GM19372 (cell line): ENCODE results near the gene ZNF580.

Experiments used
- ATAC-seq: cut with Tn5 transposase; IDR thresholded peaks from one replicate; pipeline ENCODE4 v1.9.1; 2021; ENCODE audit warnings: mild to moderate bottlenecking, low read depth, moderate library complexity; ENCODE audit not compliant: unreplicated experiment

Gene ZNF580

DNA sequence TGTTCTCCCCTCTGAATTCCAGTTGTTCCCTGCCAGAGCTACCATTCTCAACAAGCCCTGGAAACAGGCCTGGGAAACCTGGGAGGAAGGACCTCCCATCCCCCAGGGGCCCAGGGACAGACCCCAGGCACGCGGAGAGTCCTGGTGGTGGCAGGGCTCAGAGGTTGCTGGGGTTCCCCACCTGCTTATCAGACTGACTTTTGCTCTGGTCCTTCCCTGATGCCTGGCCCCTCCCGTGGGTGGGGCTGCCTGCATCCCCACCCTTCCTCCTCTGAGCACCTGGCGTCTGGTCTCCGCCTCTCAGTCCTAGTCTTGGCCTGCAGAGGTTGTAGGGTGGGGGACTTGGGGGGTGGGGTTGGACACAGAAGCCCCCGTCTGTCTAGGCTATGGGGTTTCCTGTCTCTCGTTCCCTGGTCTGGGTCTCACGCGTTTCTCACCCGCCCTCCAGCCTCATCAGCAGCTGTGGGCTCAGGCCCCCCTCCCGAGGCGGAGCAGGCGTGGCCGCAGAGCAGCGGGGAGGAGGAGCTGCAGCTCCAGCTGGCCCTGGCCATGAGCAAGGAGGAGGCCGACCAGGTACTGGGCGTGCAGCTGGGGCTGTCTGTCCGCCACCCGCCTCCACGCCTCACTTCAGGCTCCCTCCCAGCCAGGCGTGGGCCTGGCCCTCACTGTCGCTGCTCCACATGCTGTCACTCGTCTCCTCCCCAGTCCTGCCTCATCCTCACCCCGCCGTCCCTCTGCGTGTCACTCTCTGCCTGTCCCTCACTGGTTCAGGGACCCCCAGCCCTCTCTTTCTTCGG is 47.8 kb downstream of the ZNF580 start:
- ATAC-seq: no peak

DNA sequence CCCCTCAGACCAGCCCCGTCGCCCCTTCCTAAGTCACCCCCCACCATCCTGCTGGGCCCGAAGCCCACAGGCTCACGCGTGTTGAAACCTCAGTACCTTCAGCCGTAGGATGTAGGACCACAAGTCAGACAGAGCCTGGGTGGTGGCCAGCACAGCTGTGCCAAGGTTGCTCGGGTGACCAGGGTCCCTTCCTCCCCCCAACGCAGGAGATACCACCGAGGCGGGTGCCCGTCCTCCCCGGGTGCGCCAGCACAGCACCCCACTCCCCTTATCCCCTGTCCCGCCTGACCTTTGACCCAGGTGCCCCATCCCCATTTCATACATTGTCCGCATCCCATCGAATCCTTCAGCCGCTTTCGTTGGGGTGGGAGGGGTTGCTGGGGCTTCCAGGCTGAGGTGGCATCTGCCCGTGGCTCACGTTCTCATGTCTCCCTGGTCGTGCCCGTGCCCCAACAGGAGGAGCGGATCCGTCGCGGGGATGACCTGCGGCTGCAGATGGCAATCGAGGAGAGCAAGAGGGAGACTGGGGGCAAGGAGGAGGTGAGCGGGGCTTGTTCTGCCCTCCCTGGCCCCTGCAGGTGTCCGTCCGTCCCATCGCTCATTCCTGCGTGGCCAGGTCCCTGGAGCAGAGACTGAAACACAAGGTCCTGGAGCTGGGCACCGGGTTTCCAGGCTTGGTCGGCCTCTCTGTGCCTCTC is 48.8 kb downstream of the ZNF580 start:
- no peak for ATAC-seq

DNA sequence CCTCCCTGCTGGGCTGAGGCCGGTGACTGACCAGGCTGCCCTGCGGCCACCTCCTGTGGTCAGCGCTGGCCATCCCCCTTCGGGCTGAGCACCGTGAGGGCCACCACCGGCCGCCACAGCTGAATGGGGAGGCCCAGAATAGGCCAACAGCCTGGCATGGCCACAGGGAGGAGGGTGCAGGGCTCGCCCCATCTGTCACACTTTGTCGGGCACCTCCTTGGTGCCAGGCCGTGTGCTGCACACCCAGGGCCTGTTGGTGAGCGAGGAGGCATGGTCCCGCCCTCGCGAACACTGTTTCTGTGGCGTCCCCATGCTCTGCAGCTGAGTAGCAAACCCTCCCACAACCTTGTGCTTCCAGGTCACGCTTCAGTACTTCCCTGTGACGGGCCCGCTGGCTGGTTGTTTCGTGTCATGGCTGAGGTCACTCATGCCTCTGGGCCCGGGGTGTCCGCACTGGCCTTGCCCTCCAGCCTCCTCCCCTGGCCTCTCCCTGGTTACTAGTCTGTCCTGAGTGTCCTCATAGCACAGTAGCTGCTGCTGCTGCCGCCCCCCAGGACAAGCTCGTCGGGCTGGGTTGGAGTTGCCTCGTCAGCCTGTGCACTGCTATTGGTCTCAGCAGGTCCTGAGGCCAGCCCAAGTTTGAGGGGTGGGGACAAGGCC is 49.4 kb downstream of the ZNF580 start:
- no peak for ATAC-seq

DNA sequence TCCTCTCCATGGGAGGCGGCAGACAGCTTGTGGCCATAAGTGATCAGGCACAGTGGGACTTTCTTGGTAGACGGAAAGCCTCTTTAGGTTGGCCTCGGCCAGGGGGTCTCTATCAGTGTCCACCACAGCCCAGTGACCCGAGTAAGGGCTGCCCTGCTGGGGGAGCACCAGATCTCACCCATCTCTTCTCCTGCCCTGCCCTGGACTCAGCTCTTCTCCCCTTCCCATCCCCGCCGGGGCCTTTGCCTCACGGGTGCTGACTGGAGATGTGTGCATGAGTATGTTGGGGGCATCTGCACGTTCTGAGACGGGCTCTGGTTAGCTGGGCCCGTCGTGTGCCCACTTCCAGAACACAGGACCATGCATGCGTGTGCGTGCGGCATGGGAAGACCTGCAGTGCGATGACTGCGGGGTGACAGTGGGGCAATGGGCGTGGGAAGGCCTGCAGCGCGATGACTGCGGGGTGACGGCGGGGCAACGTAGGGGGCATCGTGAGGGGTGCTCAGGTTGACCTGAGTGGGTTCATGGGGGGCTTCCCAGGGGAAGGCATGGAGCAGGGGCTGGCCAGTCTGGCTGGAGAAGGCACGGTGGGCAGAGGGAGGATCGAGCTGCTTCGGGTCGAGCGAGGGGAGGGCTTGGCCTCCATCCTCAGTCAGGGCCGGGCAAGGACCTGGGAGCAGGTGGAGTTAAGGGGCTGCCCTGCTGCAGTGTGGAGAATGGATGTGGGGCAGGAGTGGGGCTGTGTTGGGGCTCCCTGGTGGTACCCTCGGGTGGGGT is 50.2 kb downstream of the ZNF580 start:
- ATAC-seq: no peak

DNA sequence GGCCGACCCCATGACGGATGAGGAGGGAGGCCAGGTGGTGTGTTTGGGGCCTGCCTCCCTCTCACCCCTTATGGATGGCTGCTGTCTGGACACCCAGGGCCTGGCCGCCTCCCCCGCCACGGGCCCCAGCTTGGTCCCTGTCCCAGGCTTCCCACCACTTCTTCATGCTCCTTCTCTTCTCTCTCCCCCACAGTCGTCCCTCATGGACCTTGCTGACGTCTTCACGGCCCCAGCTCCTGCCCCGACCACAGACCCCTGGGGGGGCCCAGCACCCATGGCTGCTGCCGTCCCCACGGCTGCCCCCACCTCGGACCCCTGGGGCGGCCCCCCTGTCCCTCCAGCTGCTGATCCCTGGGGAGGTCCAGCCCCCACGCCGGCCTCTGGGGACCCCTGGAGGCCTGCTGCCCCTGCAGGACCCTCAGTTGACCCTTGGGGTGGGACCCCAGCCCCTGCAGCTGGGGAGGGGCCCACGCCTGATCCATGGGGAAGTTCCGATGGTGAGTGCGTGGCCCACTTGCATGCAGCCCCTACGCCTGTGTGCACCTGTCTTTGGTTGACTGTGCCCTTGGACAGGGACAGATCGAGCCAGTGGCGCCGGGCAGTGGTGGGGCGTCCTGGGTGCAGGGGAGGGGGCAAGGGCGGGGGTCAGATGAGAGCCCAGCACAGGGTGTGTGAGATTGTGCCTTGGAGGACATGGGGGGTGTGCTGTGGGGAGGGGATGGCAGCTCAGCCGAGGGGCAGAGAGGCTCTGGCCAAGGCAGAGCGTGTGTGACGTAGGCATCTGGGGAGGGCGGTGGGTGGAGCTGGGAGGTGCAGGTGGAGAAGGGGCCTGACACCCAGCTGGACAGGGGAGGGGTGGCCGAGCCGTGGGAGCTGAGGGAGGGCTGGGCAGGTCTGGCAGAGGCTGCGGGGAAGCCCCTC is 51.0 kb downstream of the ZNF580 start:
- no peak for ATAC-seq

DNA sequence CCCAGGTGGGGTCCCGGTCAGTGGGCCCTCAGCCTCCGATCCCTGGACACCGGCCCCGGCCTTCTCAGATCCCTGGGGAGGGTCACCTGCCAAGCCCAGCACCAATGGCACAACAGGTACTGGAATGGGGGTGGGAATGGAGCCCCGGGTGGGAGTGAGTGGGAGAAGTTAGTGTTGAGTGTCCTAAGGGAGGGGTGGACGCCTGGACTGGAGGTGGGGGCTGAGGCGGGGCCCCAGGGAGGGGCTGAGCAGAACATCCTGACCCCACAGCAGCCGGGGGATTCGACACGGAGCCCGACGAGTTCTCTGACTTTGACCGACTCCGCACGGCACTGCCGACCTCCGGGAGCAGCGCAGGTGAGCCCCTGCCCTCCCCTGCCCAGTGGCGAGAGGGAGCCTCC is 51.9 kb downstream of the ZNF580 start:
- no peak for ATAC-seq
